T-helper 1 cell treated with Interleukin-12 subunit alpha and Interleukin-12 subunit beta and Interleukin-4 antibody, amounts not matched to agents 30 ng/mL and 1 ng/mL, for 36 hours (primary cell): ENCODE data around the gene DIS3L. TPM values are rescaled to one million over a fixed set of nuclear protein-coding genes. Genes with fewer than 3 reads are reported as not detected.

Experiments
- total RNA-seq: library from RNA; stranded (reverse); gene quantifications from 2 replicates; pipeline ENCODE4 v1.2.3, GENCODE V29; 2022

The DIS3L gene
- total RNA-seq, 1 donor from 2014 or later = 39.0 TPM

Other genes starting within 250 kb of the DIS3L start
- 0.78 TPM in 1 of 2 replicates, not detected in the other for gene MEGF11, start 39.8 kb upstream of the DIS3L start, total RNA-seq
- gene TIPIN, start 63.1 kb downstream of the DIS3L start, total RNA-seq = 25.1 and 28.8 TPM in 2 replicates
- gene MAP2K1, start 93.3 kb downstream of the DIS3L start, total RNA-seq = 99.4 and 100 TPM in 2 replicates
- gene SNAPC5, start 204.2 kb downstream of the DIS3L start, total RNA-seq = 22.2 and 28.1 TPM in 2 replicates
- 1,987 and 1,989 TPM in 2 replicates for gene RPL4, start 211.3 kb downstream of the DIS3L start, total RNA-seq
- gene ZWILCH, start 211.8 kb downstream of the DIS3L start, total RNA-seq = 25.9 and 29.0 TPM in 2 replicates